Measurements from ENCODE around the gene APH1A. TPM values are rescaled to one million over a fixed set of nuclear protein-coding genes. Genes with fewer than 3 reads are reported as not detected.
"Not testable (repeated sequence)": the region's sequence is repeated elsewhere in the genome, so short reads cannot be mapped to it uniquely, and the experiment has no call there.

The APH1A gene
- total RNA-seq, 1 donor from 2014 or later = 94.2 TPM

- no peaks in the 10 kb centered on the region for H3K9me3 Mint-ChIP-seq (ENCODE audit: unreplicated experiment)
- no peak overlapping the region for H3K27ac Mint-ChIP-seq (ENCODE audit: unreplicated experiment)
- H3K4me1 Mint-ChIP-seq (ENCODE audit: low read depth, unreplicated experiment) = no peaks in the 10 kb centered on the region
- peaks cover 2% of the 10 kb centered on the region for H3K27me3 Mint-ChIP-seq (ENCODE audit: unreplicated experiment)
- H3K36me3 Mint-ChIP-seq (ENCODE audit: unreplicated experiment) = no peaks in the 10 kb centered on the region
- no peak for DNase-seq
- no peak overlapping the region for H3K4me3 Mint-ChIP-seq (ENCODE audit: unreplicated experiment)
- TF ChIP-seq CTCF (IDR thresholded peaks at IDR 0.05; ENCODE audit: partially characterized antibody, unreplicated experiment) = no peak
Measured at GRCh38 chr1:150224983-150225382, 43.8 kb downstream of the APH1A start.

- Mint-ChIP-seq H3K36me3 (ENCODE audit: unreplicated experiment) (no peaks in the 10 kb centered on the region), H3K4me1 (ENCODE audit: low read depth, unreplicated experiment) (no peaks in the 10 kb centered on the region), H3K4me3 (ENCODE audit: unreplicated experiment) (no peak overlapping the region), H3K27ac (ENCODE audit: unreplicated experiment) (no peak overlapping the region), H3K27me3 (ENCODE audit: unreplicated experiment) (peaks cover under 1% of the 10 kb centered on the region), H3K9me3 (ENCODE audit: unreplicated experiment) (no peaks in the 10 kb centered on the region)
- no peak for DNase-seq
- TF ChIP-seq CTCF (IDR thresholded peaks at IDR 0.05; ENCODE audit: partially characterized antibody, unreplicated experiment) = peak; percentile 64
Measured at GRCh38 chr1:150221552-150221951, 47.3 kb downstream of the APH1A start.

DNA sequence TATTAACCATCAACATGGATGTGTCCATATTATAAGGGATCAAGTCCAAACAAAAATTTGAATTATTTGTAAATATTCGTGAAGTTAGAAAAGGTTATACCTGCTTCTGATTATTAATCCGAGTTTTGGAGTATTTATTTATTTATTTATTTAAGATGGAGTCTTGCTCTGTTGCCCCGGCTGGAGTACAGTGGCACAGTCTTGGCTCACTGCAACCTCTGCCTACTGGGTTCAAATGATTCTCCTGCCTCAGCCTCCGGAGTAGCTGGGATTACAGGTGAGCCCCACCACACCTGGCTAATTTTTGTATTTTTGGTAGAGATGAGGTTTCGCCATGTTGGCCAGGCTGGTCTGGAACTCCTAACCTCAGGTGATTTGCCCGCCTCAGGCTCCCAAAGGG is 53.0 kb downstream of the APH1A start:
- not testable (repeated sequence) for H3K27me3 Mint-ChIP-seq (ENCODE audit: unreplicated experiment); H3K4me3 Mint-ChIP-seq (ENCODE audit: unreplicated experiment); H3K36me3 Mint-ChIP-seq (ENCODE audit: unreplicated experiment); H3K4me1 Mint-ChIP-seq (ENCODE audit: low read depth, unreplicated experiment); H3K9me3 Mint-ChIP-seq (ENCODE audit: unreplicated experiment); H3K27ac Mint-ChIP-seq (ENCODE audit: unreplicated experiment); DNase-seq

Other genes starting within 250 kb of the APH1A start
- 60.0 TPM for gene VPS45, start 201.2 kb downstream of the APH1A start, total RNA-seq (ENCODE audit: unreplicated experiment)
- 142 TPM for gene PLEKHO1, start 119.1 kb downstream of the APH1A start, total RNA-seq (ENCODE audit: unreplicated experiment)
- gene ANP32E, start 32.9 kb downstream of the APH1A start, total RNA-seq (ENCODE audit: unreplicated experiment) = 24.3 TPM
- 1.5 TPM for gene CA14, start 11.2 kb downstream of the APH1A start, total RNA-seq (ENCODE audit: unreplicated experiment)
- gene C1orf54, start 3.8 kb upstream of the APH1A start, total RNA-seq (ENCODE audit: unreplicated experiment) = 1.3 TPM
- 4.7 TPM for gene CIART, start 13.5 kb upstream of the APH1A start, total RNA-seq (ENCODE audit: unreplicated experiment)
- 115 TPM for gene MRPS21, start 24.8 kb upstream of the APH1A start, total RNA-seq (ENCODE audit: unreplicated experiment)
- gene PRPF3, start 52.5 kb upstream of the APH1A start, total RNA-seq (ENCODE audit: unreplicated experiment) = 57.6 TPM
- gene RPRD2, start 95.1 kb upstream of the APH1A start, total RNA-seq (ENCODE audit: unreplicated experiment) = 26.9 TPM
- gene TARS2, start 218.4 kb upstream of the APH1A start, total RNA-seq (ENCODE audit: unreplicated experiment) = 38.7 TPM
- gene ECM1, start 239.1 kb upstream of the APH1A start, total RNA-seq (ENCODE audit: unreplicated experiment) = 2.8 TPM
- not detected for gene FALEC, start 246.7 kb upstream of the APH1A start, total RNA-seq (ENCODE audit: unreplicated experiment)

Measured in glutamatergic neuron (in vitro differentiated cells).